ENCODE data around the gene LCN10.
"Not testable (repeated sequence)": the region's sequence is repeated elsewhere in the genome, so short reads cannot be mapped to it uniquely, and the experiment has no call there.

Gene LCN10

GRCh38 chr9:136742591-136743391, at the start of gene LCN10:
LCN10 (minus strand) TSS chr9:136742940; CDS start chr9:136742903, 37 bp downstream.
- DNase-seq (ENCODE audit: low read depth): no peak
- H3K4me3 ChIP-seq (ENCODE audit: low read depth, low read length): no peak within 1 kb of the TSS

GRCh38 chr9:136791516-136792276, 49.0 kb upstream of the LCN10 start:
- no peak for DNase-seq (ENCODE audit: low read depth)
- H3K4me3 ChIP-seq (ENCODE audit: low read depth, low read length): peak overlapping the region; percentile 91

- DNase-seq (ENCODE audit: low read depth): peak; percentile 97
- H3K4me3 ChIP-seq (ENCODE audit: low read depth, low read length): peak within 1 kb of the TSS; percentile 91
Observed at GRCh38 chr9:136790640-136791515, 48.1 kb upstream of the LCN10 start, which contains the start of gene TMEM141. TMEM141 (plus strand) TSS chr9:136791344; CDS start chr9:136791371, 27 bp downstream.

- no peak overlapping the region for H3K4me3 ChIP-seq (ENCODE audit: low read depth, low read length)
- no peak for DNase-seq (ENCODE audit: low read depth)
Observed at GRCh38 chr9:136789523-136789937, 46.8 kb upstream of the LCN10 start.

- DNase-seq (ENCODE audit: low read depth): not testable (repeated sequence)
Observed at GRCh38 chr9:136788644-136789522, 46.1 kb upstream of the LCN10 start.

GRCh38 chr9:136787690-136788400, 45.1 kb upstream of the LCN10 start:
- DNase-seq (ENCODE audit: low read depth): no peak
- H3K4me3 ChIP-seq (ENCODE audit: low read depth, low read length): no peak overlapping the region

More at GRCh38 chr9:136788644-136789522, 46.1 kb upstream of the LCN10 start:
- H3K4me3 ChIP-seq (ENCODE audit: low read depth, low read length): not testable (repeated sequence)

GRCh38 chr9:136786983-136787382, 44.2 kb upstream of the LCN10 start:
- not testable (repeated sequence) for H3K4me3 ChIP-seq (ENCODE audit: low read depth, low read length); DNase-seq (ENCODE audit: low read depth)

- DNase-seq (ENCODE audit: low read depth): no peak
Observed at GRCh38 chr9:136786451-136786850, 43.7 kb upstream of the LCN10 start.

GRCh38 chr9:136785565-136786355, 43.0 kb upstream of the LCN10 start:
- not testable (repeated sequence) for DNase-seq (ENCODE audit: low read depth)

More at GRCh38 chr9:136786451-136786850, 43.7 kb upstream of the LCN10 start:
- H3K4me3 ChIP-seq (ENCODE audit: low read depth, low read length): no peak overlapping the region

GRCh38 chr9:136784997-136785361, 42.2 kb upstream of the LCN10 start:
- DNase-seq (ENCODE audit: low read depth): no peak
- no peak overlapping the region for H3K4me3 ChIP-seq (ENCODE audit: low read depth, low read length)

More at GRCh38 chr9:136785565-136786355, 43.0 kb upstream of the LCN10 start:
- H3K4me3 ChIP-seq (ENCODE audit: low read depth, low read length): not testable (repeated sequence)

- no peak for DNase-seq (ENCODE audit: low read depth)
Observed at GRCh38 chr9:136784249-136784996, 41.7 kb upstream of the LCN10 start.

GRCh38 chr9:136782452-136782851, 39.7 kb upstream of the LCN10 start:
- no peak for DNase-seq (ENCODE audit: low read depth)
- H3K4me3 ChIP-seq (ENCODE audit: low read depth, low read length): no peak overlapping the region

More at GRCh38 chr9:136784249-136784996, 41.7 kb upstream of the LCN10 start:
- H3K4me3 ChIP-seq (ENCODE audit: low read depth, low read length): no peak overlapping the region

GRCh38 chr9:136779808-136780207, 37.1 kb upstream of the LCN10 start:
- no peak overlapping the region for H3K4me3 ChIP-seq (ENCODE audit: low read depth, low read length)
- DNase-seq (ENCODE audit: low read depth): no peak

GRCh38 chr9:136777359-136777758, 34.6 kb upstream of the LCN10 start:
- H3K4me3 ChIP-seq (ENCODE audit: low read depth, low read length): no peak overlapping the region
- no peak for DNase-seq (ENCODE audit: low read depth)

GRCh38 chr9:136776947-136777346, 34.2 kb upstream of the LCN10 start:
- H3K4me3 ChIP-seq (ENCODE audit: low read depth, low read length): no peak overlapping the region
- no peak for DNase-seq (ENCODE audit: low read depth)

- no peak overlapping the region for H3K4me3 ChIP-seq (ENCODE audit: low read depth, low read length)
- no peak for DNase-seq (ENCODE audit: low read depth)
Observed at GRCh38 chr9:136775191-136775590, 32.5 kb upstream of the LCN10 start.

Data from skeletal muscle cell (primary cell).